Measurements from ENCODE around the gene SYPL1.

DNA sequence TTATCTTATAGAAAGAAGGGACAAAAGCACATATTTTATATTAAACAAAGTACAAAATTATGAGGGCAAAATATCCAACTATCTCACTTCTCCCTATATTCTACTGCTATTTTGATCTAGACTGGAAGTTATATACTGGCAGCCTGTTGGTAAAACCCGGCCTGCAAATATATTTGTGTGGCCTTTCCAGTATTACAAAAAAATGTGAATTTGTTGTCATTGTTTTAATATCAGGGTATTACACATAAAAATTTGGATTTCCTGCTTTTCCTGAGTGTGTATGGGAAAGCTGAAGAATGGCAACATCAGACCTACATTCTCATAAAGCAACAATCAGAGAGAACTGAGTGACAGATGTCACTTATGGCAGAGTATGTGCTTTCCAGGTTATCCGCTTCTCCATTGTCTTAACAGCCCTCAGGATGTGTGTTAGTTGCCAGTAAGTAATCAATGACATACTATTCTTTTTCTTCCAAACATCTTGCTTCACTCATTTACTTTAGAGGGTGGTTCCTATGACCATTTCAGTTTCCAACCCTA is 7.3 kb downstream of the SYPL1 start:
- TF ChIP-seq, protein P1, sequence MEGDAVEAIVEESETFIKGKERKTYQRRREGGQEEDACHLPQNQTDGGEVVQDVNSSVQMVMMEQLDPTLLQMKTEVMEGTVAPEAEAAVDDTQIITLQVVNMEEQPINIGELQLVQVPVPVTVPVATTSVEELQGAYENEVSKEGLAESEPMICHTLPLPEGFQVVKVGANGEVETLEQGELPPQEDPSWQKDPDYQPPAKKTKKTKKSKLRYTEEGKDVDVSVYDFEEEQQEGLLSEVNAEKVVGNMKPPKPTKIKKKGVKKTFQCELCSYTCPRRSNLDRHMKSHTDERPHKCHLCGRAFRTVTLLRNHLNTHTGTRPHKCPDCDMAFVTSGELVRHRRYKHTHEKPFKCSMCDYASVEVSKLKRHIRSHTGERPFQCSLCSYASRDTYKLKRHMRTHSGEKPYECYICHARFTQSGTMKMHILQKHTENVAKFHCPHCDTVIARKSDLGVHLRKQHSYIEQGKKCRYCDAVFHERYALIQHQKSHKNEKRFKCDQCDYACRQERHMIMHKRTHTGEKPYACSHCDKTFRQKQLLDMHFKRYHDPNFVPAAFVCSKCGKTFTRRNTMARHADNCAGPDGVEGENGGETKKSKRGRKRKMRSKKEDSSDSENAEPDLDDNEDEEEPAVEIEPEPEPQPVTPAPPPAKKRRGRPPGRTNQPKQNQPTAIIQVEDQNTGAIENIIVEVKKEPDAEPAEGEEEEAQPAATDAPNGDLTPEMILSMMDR (IDR thresholded peaks at IDR 0.05): no peak
- TF ChIP-seq POLR2AphosphoS5 (IDR thresholded peaks at IDR 0.05): no peak
- TF ChIP-seq POLR2A (IDR thresholded peaks at IDR 0.05): no peak
- no peak for TF ChIP-seq EP300 (IDR thresholded peaks at IDR 0.05)

All from stomach (tissue), 4 donors.